Measurements from ENCODE around the gene SPTLC3. TPM values are rescaled to one million over a fixed set of nuclear protein-coding genes. Genes with fewer than 3 reads are reported as not detected.

Gene SPTLC3
- total RNA-seq, 1 experiment from 2014 or later = 20.3 TPM

DNA sequence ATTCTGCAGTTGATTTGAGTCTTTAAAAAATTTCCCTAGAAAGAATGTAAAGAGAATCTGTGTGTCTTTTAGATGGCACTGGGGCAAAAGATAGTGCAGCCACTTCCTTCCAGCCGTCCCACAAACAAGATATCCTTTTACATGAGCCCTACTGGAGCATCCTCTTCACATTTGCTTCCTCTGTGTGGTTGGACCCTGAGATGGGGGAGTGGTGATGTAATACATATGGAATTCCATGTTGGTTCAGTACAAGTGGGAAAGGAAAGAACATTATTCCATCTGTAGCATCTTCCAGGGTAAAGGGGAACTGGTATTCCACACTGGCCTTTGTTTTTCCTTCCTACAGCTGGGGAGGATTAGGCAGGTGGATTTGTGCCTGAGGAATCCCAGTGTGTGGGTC is 133.4 kb downstream of the SPTLC3 start:
- CTCF ChIA-PET = interaction anchor here (0.5 to 2.6 kb wide), 4 partner anchors 22 to 405 kb away, joined by 3 to 14 read pairs (median 6); no protein-coding TSS in a partner anchor

DNA sequence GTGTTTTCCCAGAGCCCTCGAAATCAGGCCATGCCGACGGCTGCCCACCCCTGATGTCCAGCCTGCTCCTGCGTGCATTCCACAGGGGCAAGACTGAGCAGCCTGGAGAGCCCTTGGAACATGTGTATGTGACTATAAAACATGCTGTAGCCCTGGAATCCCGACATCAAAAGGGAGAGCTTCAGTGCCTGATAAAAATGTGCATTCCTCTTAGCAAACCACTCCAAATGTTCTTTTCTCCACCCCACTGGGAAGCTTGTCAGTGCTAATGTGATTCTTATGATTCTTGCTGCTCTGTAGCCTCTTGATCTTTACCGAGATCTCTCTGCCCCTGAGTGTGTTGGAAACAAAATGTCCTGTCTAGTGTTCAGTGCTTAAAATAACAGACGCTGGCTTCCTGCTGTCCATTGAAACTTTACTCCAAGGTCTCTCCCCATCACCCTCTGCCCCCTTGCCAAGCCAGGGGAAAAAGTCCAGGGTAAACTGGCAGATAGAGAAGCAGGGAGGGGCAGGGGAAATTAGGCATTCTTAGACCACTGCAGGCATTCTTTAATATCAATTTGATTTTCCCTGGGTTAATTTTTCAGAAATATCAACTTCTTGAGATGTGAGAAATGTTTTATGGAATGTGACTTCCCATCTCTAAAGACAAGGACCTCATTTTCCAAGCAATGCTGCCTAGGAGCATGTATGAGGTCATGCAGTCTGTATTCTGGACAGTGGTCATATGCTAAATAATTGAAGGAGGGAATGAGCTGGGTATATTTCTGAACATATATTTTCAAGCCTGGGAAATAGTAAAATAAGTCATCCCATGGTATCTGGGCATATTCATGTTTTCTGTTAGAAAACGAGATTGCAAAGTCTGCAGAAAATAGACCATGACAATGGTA is 138.5 kb downstream of the SPTLC3 start:
- Mint-ChIP-seq H3K9me3 (ENCODE audit: unreplicated experiment) (peaks cover 8% of the 10 kb centered on the region), H3K36me3 (ENCODE audit: insufficient read depth, unreplicated experiment) (peaks cover 49% of the 10 kb centered on the region), H3K4me3 (ENCODE audit: unreplicated experiment) (no peak overlapping the region), H3K27ac (ENCODE audit: low read depth, unreplicated experiment) (no peak overlapping the region), H3K4me1 (ENCODE audit: insufficient read depth, unreplicated experiment) (no peaks in the 10 kb centered on the region), H3K27me3 (ENCODE audit: insufficient read depth, unreplicated experiment) (no peaks in the 10 kb centered on the region)
- ChIA-PET CTCF (interaction anchor here (0.6 to 4.7 kb wide), 9 partner anchors 28 to 401 kb away, joined by 3 to 30 read pairs (median 4); no protein-coding TSS in a partner anchor), POLR2A (interaction anchor here (1.4 kb wide), 1 partner anchor 10 kb away, joined by 3 read pairs; no protein-coding TSS in a partner anchor)
- intact Hi-C loops (cut with micrococcal nuclease) = no loop called here
- no TSS peak for BruUV-seq (replicated peaks)
- TF ChIP-seq, protein P1, sequence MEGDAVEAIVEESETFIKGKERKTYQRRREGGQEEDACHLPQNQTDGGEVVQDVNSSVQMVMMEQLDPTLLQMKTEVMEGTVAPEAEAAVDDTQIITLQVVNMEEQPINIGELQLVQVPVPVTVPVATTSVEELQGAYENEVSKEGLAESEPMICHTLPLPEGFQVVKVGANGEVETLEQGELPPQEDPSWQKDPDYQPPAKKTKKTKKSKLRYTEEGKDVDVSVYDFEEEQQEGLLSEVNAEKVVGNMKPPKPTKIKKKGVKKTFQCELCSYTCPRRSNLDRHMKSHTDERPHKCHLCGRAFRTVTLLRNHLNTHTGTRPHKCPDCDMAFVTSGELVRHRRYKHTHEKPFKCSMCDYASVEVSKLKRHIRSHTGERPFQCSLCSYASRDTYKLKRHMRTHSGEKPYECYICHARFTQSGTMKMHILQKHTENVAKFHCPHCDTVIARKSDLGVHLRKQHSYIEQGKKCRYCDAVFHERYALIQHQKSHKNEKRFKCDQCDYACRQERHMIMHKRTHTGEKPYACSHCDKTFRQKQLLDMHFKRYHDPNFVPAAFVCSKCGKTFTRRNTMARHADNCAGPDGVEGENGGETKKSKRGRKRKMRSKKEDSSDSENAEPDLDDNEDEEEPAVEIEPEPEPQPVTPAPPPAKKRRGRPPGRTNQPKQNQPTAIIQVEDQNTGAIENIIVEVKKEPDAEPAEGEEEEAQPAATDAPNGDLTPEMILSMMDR (IDR thresholded peaks at IDR 0.05; ENCODE audit: unreplicated experiment) = no peak
- DNase-seq (ENCODE audit: unreplicated experiment) = no peak

More for the DNA sequence above, 133.4 kb downstream of the SPTLC3 start:
- no peak overlapping the region for H3K27ac Mint-ChIP-seq (ENCODE audit: low read depth, unreplicated experiment)
- POLR2A ChIA-PET = no interaction called here
- H3K27me3 Mint-ChIP-seq (ENCODE audit: insufficient read depth, unreplicated experiment) = no peaks in the 10 kb centered on the region
- H3K36me3 Mint-ChIP-seq (ENCODE audit: insufficient read depth, unreplicated experiment) = peaks cover 43% of the 10 kb centered on the region
- BruUV-seq (replicated peaks) = no TSS peak
- TF ChIP-seq, protein P1 (IDR thresholded peaks at IDR 0.05; ENCODE audit: unreplicated experiment) = no peak
- no peaks in the 10 kb centered on the region for H3K4me1 Mint-ChIP-seq (ENCODE audit: insufficient read depth, unreplicated experiment)
- peaks cover 8% of the 10 kb centered on the region for H3K9me3 Mint-ChIP-seq (ENCODE audit: unreplicated experiment)
- intact Hi-C loops (cut with micrococcal nuclease) = no loop called here
- H3K4me3 Mint-ChIP-seq (ENCODE audit: unreplicated experiment) = no peak overlapping the region
- DNase-seq (ENCODE audit: unreplicated experiment) = no peak

DNA sequence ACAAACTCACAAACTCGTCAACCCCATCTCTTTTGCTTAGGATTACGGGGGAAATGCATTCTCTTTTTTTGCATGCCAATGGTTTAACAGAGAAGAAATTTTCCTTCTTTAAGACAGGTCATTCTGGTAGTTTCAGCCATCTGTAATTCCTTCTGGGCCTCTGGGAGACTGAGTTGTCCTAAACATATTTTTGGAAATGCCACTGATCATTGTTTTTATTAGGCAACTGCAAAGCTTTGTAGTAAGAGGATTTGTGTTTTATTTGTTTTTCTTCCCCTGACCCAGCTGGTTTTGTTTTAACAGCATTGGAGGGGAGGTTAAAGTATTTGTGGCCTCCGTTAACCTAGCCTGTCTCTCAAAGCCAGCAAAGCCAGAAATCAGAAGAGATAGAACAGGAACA is 139.2 kb downstream of the SPTLC3 start:
- Mint-ChIP-seq H3K4me3 (ENCODE audit: unreplicated experiment) (no peak overlapping the region), H3K4me1 (ENCODE audit: insufficient read depth, unreplicated experiment) (no peaks in the 10 kb centered on the region), H3K27ac (ENCODE audit: low read depth, unreplicated experiment) (no peak overlapping the region), H3K9me3 (ENCODE audit: unreplicated experiment) (peaks cover 8% of the 10 kb centered on the region), H3K27me3 (ENCODE audit: insufficient read depth, unreplicated experiment) (no peaks in the 10 kb centered on the region), H3K36me3 (ENCODE audit: insufficient read depth, unreplicated experiment) (peaks cover 42% of the 10 kb centered on the region)
- TF ChIP-seq, protein P1 (IDR thresholded peaks at IDR 0.05; ENCODE audit: unreplicated experiment) = no peak
- ChIA-PET CTCF (interaction anchor here (0.6 to 4.7 kb wide), 3 partner anchors 29 to 154 kb away, joined by 3 to 30 read pairs (median 7); no protein-coding TSS in a partner anchor), POLR2A (interaction anchor here (1.4 kb wide), 1 partner anchor 11 kb away, joined by 3 read pairs; no protein-coding TSS in a partner anchor)
- intact Hi-C loops (cut with micrococcal nuclease) = no loop called here
- no TSS peak for BruUV-seq (replicated peaks)
- no peak for DNase-seq (ENCODE audit: unreplicated experiment)

DNA sequence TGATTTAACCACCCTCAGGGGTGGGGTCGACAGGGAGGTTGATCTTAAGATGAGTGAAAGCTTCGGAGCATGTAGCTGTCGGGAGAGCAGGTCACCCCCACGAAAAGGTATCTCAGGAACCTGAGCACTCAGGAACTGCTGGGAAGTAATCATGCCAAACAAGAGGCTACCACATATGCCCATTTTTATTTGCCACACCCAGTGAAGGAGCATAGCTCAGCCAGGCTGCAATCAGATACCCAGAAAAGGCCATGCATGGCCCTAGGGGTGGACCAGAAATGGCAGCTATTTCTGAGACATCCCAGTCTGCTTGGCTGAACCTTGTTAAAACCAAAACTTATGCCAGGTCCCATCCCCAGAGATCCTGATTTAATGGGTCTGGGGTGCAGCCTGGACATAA is 139.6 kb downstream of the SPTLC3 start:
- Mint-ChIP-seq H3K9me3 (ENCODE audit: unreplicated experiment) (peaks cover 8% of the 10 kb centered on the region), H3K4me1 (ENCODE audit: insufficient read depth, unreplicated experiment) (no peaks in the 10 kb centered on the region), H3K4me3 (ENCODE audit: unreplicated experiment) (no peak overlapping the region), H3K27ac (ENCODE audit: low read depth, unreplicated experiment) (no peak overlapping the region), H3K36me3 (ENCODE audit: insufficient read depth, unreplicated experiment) (peaks cover 40% of the 10 kb centered on the region), H3K27me3 (ENCODE audit: insufficient read depth, unreplicated experiment) (no peaks in the 10 kb centered on the region)
- POLR2A ChIA-PET = no interaction called here
- TF ChIP-seq, protein P1 (IDR thresholded peaks at IDR 0.05; ENCODE audit: unreplicated experiment) = no peak
- CTCF ChIA-PET = interaction anchor here (0.9 to 4.7 kb wide), 3 partner anchors 29 to 178 kb away, joined by 5 to 30 read pairs (median 7); no protein-coding TSS in a partner anchor
- DNase-seq (ENCODE audit: unreplicated experiment) = no peak
- intact Hi-C loops (cut with micrococcal nuclease) = no loop called here
- BruUV-seq (replicated peaks) = no TSS peak

Data from MCF 10A (cell line).